HCEC 1CT (cell line): ENCODE results near the gene PLN.
A peak's percentile ranks its signal among the peaks of the same experiment; 100 is the strongest.

Experiments used
- DNase-seq: peaks from one replicate; pipeline ENCODE4 v3.0.0-alpha.2; 2017

PLN gene

GRCh38 chr6:118542184-118542952, 5.7 kb upstream of the PLN start:
- no peak for DNase-seq

GRCh38 chr6:118544105-118544504, 4.0 kb upstream of the PLN start:
- no peak for DNase-seq

DNA sequence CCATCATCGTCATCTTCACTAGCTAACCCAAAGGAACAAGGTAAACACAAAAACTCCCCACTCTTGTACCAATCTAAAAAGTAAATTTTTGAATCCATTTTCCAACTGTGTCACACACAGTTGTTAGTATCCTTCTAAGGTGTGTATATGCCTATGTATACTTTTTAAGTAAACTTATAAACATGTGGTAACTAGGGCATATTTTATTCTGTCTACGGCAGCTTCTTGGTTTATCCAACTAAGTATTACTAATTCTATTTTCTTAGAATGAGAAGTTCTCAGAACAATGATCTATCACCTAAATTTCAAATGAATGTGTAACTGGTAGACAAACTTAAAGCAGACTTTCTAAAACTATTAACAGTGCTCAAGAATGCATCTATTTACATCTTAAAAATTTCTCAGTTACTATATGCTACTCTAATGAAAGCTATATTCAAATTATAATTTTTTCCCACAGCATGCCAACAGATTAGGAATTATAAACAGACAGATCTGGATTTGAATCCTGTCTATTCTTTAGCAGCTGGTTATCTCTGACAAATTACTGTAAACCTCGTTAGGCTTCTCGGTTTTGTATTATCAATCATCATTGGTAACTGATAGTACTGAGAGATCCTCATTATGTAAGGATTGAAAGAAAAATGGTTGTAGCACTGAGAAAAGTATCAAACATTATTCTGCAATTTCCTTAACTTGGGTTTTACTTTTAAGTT, 1.8 kb upstream of the PLN start:
- no peak for DNase-seq

GRCh38 chr6:118546880-118547218, 1.2 kb upstream of the PLN start:
- DNase-seq = no peak

DNA sequence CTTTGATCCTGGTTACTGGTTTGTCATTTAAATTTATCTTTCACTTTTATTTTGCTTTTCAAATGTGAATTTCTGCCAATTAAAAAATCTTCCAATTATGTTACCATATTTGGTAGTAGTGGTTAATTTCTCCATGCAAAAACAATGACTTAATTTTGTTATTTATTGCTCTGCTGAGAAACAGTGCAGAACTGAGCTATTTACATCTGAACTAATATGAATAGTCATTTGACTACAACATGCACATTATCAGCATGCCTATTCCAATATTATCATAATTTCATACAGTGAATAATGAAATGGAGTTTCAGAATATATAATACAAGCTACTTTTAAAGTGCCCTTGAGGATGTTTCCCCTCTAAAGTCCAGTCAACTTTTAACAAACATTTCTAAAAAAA, 517 bp downstream of the PLN start:
- no peak for DNase-seq

- DNase-seq = peak; percentile 76
These were observed 3.3 kb downstream of the PLN start for GRCh38 chr6:118551063-118552053.

- no peak for DNase-seq
These were observed 5.0 kb downstream of the PLN start for GRCh38 chr6:118553132-118553531.

DNA sequence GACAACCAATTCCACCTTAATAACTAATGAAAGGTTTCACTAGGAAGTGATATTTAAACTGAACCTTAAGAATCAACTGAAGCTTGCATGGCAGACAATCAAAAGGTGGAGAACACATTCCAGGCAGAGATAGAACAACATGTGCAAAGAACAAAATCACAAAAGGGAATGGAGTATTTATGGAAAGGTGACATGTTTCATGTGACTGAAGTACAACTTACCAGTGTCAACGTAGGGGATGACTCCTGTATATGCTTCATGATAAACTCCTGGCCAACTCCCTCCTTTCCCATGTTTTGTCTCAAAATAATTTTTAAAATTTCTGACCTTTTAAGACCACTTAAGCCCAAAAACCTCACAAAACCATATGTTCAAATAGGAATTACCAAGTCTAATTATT, 6.6 kb downstream of the PLN start:
- no peak for DNase-seq

DNA sequence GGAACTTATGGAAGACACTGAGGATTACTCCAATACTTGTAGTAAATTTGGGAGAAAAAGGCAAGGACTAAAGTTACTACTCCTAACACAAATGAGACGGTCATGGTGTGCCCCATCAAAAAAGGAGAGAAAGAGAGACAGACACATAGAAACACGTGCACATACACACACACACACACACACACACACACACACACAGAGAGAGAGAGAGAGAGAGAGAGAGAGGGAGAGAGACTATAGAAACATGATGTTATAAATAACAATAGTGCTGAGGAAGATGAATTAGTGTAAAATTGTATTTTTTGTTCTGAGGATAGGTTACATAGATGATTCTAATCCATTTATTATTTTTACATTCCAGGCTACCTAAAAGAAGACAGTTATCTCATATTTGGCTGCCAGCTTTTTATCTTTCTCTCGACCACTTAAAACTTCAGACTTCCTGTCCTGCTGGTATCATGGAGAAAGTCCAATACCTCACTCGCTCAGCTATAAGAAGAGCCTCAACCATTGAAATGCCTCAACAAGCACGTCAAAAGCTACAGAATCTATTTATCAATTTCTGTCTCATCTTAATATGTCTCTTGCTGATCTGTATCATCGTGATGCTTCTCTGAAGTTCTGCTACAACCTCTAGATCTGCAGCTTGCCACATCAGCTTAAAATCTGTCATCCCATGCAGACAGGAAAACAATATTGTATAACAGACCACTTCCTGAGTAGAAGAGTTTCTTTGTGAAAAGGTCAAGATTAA, 10.5 kb downstream of the PLN start:
- DNase-seq = peak; percentile 11

DNA sequence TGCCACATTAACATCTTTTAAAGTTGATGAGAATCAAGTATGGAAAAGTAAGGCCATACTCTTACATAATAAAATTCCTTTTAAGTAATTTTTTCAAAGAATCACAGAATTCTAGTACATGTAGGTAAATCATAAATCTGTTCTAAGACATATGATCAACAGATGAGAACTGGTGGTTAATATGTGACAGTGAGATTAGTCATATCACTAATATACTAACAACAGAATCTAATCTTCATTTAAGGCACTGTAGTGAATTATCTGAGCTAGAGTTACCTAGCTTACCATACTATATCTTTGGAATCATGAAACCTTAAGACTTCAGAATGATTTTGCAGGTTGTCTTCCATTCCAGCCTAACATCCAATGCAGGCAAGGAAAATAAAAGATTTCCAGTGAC, 11.6 kb downstream of the PLN start:
- DNase-seq = peak; percentile 57

- DNase-seq = no peak
These were observed 14.2 kb downstream of the PLN start for GRCh38 chr6:118562248-118562647.

DNA sequence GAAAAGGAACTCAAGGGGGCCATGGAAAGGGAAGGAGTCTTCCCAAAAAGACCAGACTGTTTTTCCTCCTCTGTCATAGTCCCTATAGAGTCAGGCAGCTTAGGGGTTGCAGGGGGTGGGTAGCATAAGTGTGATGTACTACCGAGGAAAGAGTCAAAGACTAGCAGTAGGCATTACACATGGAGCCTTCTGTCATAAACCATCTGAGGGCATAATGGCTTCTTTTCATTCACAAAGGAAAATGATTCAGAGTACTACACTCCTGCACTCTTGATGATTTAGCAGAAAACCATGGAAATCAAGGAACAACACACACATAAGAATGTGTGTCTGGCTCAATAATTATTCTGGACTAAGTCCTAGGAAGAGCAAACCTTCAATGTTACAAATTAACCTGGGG, 14.9 kb downstream of the PLN start:
- peak; percentile 8 for DNase-seq

GRCh38 chr6:118565311-118565960, 17.3 kb downstream of the PLN start:
- DNase-seq = no peak

GRCh38 chr6:118567974-118568373, 19.9 kb downstream of the PLN start:
- no peak for DNase-seq

DNA sequence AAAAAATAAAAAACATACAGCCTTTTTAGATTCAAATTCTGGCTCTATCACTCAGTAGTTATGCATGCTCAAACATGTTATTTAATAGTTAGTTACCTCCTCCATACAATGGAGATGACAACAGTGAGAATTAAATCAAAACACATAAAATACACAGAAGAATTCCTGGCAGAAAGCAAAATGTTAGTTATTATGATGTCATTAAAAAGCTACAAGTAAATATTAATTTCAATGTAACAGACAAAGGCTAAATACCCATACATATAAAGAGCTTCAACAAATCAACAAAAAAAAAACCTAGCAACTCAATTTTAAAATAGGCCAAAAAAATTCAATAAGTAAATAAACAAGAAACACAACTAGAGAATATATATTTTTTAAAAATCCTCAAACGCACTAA, 21.4 kb downstream of the PLN start:
- DNase-seq = no peak

DNA sequence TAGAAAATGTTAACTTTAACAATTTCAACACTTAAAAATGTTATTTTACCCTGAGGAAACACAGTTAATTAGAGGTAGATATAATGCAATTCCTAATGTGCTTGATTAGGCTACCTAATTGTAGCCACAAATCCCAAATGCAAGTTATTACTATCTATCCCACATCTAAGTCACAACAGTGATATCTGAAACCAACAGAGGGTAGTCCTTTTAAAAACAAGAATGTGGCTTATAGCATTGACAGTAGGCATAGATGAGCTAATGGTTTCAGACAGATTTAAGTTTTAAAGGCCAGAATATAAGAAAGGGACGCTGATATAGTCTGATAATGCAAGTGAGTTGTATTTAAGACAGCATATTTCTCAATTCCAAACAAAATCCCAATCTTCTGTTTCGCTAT, 23.0 kb downstream of the PLN start:
- DNase-seq = no peak

GRCh38 chr6:118574051-118574865, 26.2 kb downstream of the PLN start:
- no peak for DNase-seq

- no peak for DNase-seq
These were observed 29.9 kb downstream of the PLN start for GRCh38 chr6:118577972-118578371.

DNA sequence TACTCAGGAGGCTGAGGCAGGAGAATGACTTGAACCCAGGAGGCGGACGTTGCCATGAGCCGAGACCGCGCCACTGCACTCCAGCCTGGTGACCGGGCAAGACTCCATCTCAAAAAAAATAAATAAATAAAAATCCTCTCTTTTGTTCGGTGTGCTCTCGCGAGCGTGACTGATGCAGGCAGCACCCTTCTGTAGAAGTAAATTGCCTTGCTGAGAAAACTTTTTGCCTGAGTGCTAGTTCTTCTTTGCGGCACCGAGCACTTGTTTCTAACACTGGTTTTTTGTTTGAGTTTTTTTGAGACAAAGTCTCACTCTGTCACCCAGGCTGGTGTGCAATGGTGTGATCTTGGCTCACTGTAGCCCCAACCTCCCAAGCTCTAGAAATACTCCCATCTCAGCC, 30.5 kb downstream of the PLN start:
- no peak for DNase-seq

GRCh38 chr6:118579786-118580185, 31.7 kb downstream of the PLN start:
- no peak for DNase-seq
